Stimulated activated naive CD8-positive, alpha-beta T cell treated with anti-CD3 and anti-CD28 coated beads, Interleukin-15, Interleukin-2, amounts not matched to agents 100 ng/mL and 50 ng/mL, for 24 hours (primary cell): Measurements from ENCODE around the gene IL6.
"Not testable (repeated sequence)": the region's sequence is repeated elsewhere in the genome, so short reads cannot be mapped to it uniquely, and the experiment has no call there.

Experiments
- H3K27ac Mint-ChIP-seq: one replicate; pipeline ENCODE4 v1.8.0; 2021; ENCODE audit warnings: mild to moderate bottlenecking, mixed read lengths
- H3K27me3 Mint-ChIP-seq: one replicate; pipeline ENCODE4 v1.8.0; 2021; ENCODE audit warnings: mixed read lengths
- H3K36me3 Mint-ChIP-seq: one replicate; pipeline ENCODE4 v1.8.0; 2021; ENCODE audit warnings: low read depth, mixed read lengths
- H3K4me1 Mint-ChIP-seq: one replicate; pipeline ENCODE4 v1.8.0; 2021; ENCODE audit warnings: low read depth, mixed read lengths
- H3K4me3 Mint-ChIP-seq: one replicate; pipeline ENCODE4 v1.8.0; 2021; ENCODE audit warnings: mild to moderate bottlenecking, mixed read lengths
- H3K9me3 Mint-ChIP-seq: one replicate; pipeline ENCODE4 v1.8.0; 2021; ENCODE audit warnings: mixed read lengths

Gene IL6

DNA sequence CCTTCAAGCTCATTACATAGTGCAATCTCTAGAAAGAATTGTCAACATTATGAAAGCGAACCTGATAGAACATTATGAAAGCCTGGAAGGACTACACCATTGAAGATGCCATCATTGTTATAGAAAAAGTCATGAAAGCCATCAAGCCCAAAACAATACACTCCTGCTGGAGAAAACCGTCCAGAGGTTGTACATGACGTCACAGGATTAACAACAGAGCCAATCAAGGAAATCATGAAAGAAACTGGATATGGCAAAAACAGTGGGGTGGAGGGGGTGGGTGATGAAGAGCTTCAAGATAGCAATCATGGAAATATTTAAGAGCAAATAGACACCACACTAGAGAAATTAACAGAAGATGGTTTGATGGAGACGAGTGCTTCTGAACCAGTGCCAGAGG is 50.0 kb downstream of the IL6 start:
- Mint-ChIP-seq H3K9me3 (no peaks in the 10 kb centered on the region), H3K4me1 (no peaks in the 10 kb centered on the region), H3K4me3 (no peak overlapping the region), H3K27me3 (peaks cover 21% of the 10 kb centered on the region), H3K36me3 (no peaks in the 10 kb centered on the region), H3K27ac (no peak overlapping the region)

DNA sequence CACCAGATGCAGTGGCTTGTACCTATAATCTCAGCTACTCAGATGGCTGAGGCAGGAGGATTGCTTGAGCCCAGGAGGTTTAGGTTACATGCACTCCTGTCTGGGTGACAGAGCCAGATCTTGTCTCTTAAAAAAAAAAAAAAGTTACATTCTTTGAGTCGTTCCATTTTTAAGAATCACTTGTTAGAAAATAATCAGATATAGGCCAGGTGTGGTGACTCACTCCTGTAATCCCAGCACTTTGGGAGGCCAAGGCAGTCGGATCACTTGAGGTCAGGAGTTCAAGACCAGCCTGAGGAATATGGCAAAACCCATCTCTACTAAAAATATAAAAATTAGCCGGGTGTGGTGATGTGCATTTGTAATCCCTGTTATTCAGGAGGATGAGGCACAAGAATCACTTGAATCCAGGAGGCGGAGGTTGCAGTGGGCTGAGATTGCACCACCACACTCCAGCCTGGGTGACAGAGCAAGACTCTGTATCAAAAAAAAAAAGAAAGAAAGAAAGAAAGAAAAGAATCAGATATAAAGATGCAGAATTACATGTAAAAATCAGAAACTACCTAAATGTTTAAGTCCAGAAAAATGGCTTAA is 52.8 kb downstream of the IL6 start:
- not testable (repeated sequence) for H3K36me3 Mint-ChIP-seq, H3K27ac Mint-ChIP-seq, H3K9me3 Mint-ChIP-seq

DNA sequence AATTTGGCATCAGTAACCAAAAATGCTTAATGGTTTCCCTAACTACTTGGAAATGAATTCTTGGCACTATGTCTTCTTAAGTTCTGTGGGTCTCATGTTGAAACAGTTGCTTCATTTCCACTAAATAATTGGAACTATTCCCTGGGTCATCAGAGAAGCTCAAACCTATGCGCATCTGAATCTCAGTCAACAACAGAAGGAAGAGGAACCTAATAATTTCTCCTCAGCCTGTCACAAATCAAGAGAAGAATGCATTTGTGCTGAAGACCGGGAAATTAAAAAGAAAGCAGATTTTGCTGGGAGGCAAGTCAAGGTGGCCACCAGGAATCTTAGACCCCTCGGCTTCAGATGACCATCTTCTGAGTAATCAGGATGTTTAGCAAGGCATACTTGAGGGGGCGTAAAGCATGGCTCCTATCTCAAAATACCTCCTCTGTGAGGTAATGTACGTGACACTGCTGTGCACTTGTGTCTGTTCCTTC is 54.3 kb downstream of the IL6 start:
- H3K27ac Mint-ChIP-seq, result no peak overlapping the region
- no peaks in the 10 kb centered on the region for H3K4me1 Mint-ChIP-seq
- no peaks in the 10 kb centered on the region for H3K9me3 Mint-ChIP-seq
- peaks cover 11% of the 10 kb centered on the region for H3K27me3 Mint-ChIP-seq
- H3K4me3 Mint-ChIP-seq, result no peak overlapping the region
- H3K36me3 Mint-ChIP-seq, result no peaks in the 10 kb centered on the region

More for the DNA sequence above, 52.8 kb downstream of the IL6 start:
- not testable (repeated sequence) for H3K4me3 Mint-ChIP-seq, H3K4me1 Mint-ChIP-seq
- H3K27me3 Mint-ChIP-seq, result peaks cover 11% of the 10 kb centered on the region
